ENCODE measurements around the gene IL18R1.

IL18R1 gene

GRCh38 chr2:102386867-102387541, 31.4 kb downstream of the IL18R1 start:
- in situ Hi-C loops (cut with MboI; ENCODE audit: low sequenced_read_pairs), result no loop called here

- in situ Hi-C loops (cut with MboI; ENCODE audit: low sequenced_read_pairs), result no loop called here
These were observed 32.4 kb downstream of the IL18R1 start for GRCh38 chr2:102387763-102388546.

- in situ Hi-C loops (cut with MboI; ENCODE audit: low sequenced_read_pairs), result no loop called here
These were observed 36.0 kb downstream of the IL18R1 start for GRCh38 chr2:102391565-102391964.

- in situ Hi-C loops (cut with MboI; ENCODE audit: low sequenced_read_pairs), result no loop called here
These were observed 36.5 kb downstream of the IL18R1 start for GRCh38 chr2:102392096-102392495.

GRCh38 chr2:102392942-102393341, 37.3 kb downstream of the IL18R1 start:
- in situ Hi-C loops (cut with MboI; ENCODE audit: low sequenced_read_pairs), result no loop called here

- in situ Hi-C loops (cut with MboI; ENCODE audit: low sequenced_read_pairs), result no loop called here
These were observed 40.4 kb downstream of the IL18R1 start for GRCh38 chr2:102396012-102396411.

- in situ Hi-C loops (cut with MboI; ENCODE audit: low sequenced_read_pairs), result no loop called here
These were observed 41.6 kb downstream of the IL18R1 start for GRCh38 chr2:102397209-102397608.

- in situ Hi-C loops (cut with MboI; ENCODE audit: low sequenced_read_pairs), result no loop called here
These were observed 44.0 kb downstream of the IL18R1 start for GRCh38 chr2:102399499-102400141.

- in situ Hi-C loops (cut with MboI; ENCODE audit: low sequenced_read_pairs), result no loop called here
These were observed 45.9 kb downstream of the IL18R1 start for GRCh38 chr2:102401456-102401855.

GRCh38 chr2:102401865-102402264, 46.3 kb downstream of the IL18R1 start:
- in situ Hi-C loops (cut with MboI; ENCODE audit: low sequenced_read_pairs), result no loop called here

GRCh38 chr2:102410952-102411351, 55.4 kb downstream of the IL18R1 start:
- in situ Hi-C loops (cut with MboI; ENCODE audit: low sequenced_read_pairs), result no loop called here

- in situ Hi-C loops (cut with MboI; ENCODE audit: low sequenced_read_pairs), result no loop called here
These were observed 56.6 kb downstream of the IL18R1 start for GRCh38 chr2:102412199-102412598.

GRCh38 chr2:102417946-102418345, 62.4 kb downstream of the IL18R1 start:
- in situ Hi-C loops (cut with MboI; ENCODE audit: low sequenced_read_pairs), result no loop called here

- in situ Hi-C loops (cut with MboI; ENCODE audit: low sequenced_read_pairs), result no loop called here
These were observed 62.9 kb downstream of the IL18R1 start for GRCh38 chr2:102418421-102418961.

- in situ Hi-C loops (cut with MboI; ENCODE audit: low sequenced_read_pairs), result no loop called here
These were observed 64.7 kb downstream of the IL18R1 start for GRCh38 chr2:102420290-102420689.

- in situ Hi-C loops (cut with MboI; ENCODE audit: low sequenced_read_pairs), result no loop called here
These were observed 66.5 kb downstream of the IL18R1 start for GRCh38 chr2:102421890-102422759.

GRCh38 chr2:102422910-102423309, 67.3 kb downstream of the IL18R1 start, which contains the start of gene IL18RAP:
TSS of gene IL18RAP (plus strand) at chr2:102423160. CDS start at chr2:102423278, 118 bp downstream.
- in situ Hi-C loops (cut with MboI; ENCODE audit: low sequenced_read_pairs), result no loop called here

- in situ Hi-C loops (cut with MboI; ENCODE audit: low sequenced_read_pairs), result no loop called here
These were observed 67.8 kb downstream of the IL18R1 start for GRCh38 chr2:102423368-102423767.

- in situ Hi-C loops (cut with MboI; ENCODE audit: low sequenced_read_pairs), result loop anchor here (25.0 kb wide), 1 partner anchor 1087 kb away; no protein-coding TSS in a partner anchor
These were observed 69.2 kb downstream of the IL18R1 start for GRCh38 chr2:102424754-102425153.

GRCh38 chr2:102425441-102426132, 70.0 kb downstream of the IL18R1 start:
- in situ Hi-C loops (cut with MboI; ENCODE audit: low sequenced_read_pairs), result loop anchor here (25.0 kb wide), 1 partner anchor 1088 kb away; no protein-coding TSS in a partner anchor
